GM12878 (cell line): ENCODE measurements around the gene NRBF2. TPM values are rescaled to one million over a fixed set of nuclear protein-coding genes. Genes with fewer than 3 reads are reported as not detected.

Experiments
- ATAC-seq: fragments of 200-7000 bp; cut with Tn5 transposase; 3 replicates; pipeline ENCODE4 v1.9.1; 2020; ENCODE audit warnings: mild to moderate bottlenecking, moderate library complexity
- BruUV-seq: library from RNA; stranded (reverse); fragments of 400-500 nt; replicated peaks from 2 replicates; lab custom pipeline; 2021; lab: Mats Ljungman, UMichigan
- CTCF ChIA-PET: fragments of 300-600 bp; sonication (Branson Sonifier 250); formaldehyde crosslinking; extraction: SDS; loops from one replicate; lab custom pipeline; 2021; ENCODE audit warnings: inconsistent platforms; lab: Yijun Ruan, JAX
- POLR2A ChIA-PET: fragments of 350-600 bp; formaldehyde crosslinking; extraction: SDS; loops from one replicate; lab custom pipeline; 2021; ENCODE audit warnings: inconsistent platforms; lab: Charles Lee
- RAD21 ChIA-PET: fragments of 300-600 bp; sonication (Branson Sonifier 250); formaldehyde crosslinking; loops from one replicate; lab custom pipeline; 2023; ENCODE audit warnings: antibody characterized with exemption; ENCODE audit not compliant: unreplicated experiment; lab: Charles Lee
- SMC1A ChIA-PET: fragments of 300-600 bp; sonication (Branson Sonifier 250); formaldehyde crosslinking; loops from one replicate; lab custom pipeline; 2023; ENCODE audit not compliant: unreplicated experiment, uncharacterized antibody; lab: Charles Lee
- DNase-seq: peaks from one replicate; pipeline ENCODE4 v3.0.0-alpha.2; 2011; ENCODE audit warnings: low read depth, low spot score
- FAIRE-seq: peaks from 3 replicates; lab custom pipeline; 2011; peaks lifted over from hg19 to GRCh38; lab: Jason Lieb, UNC
- H2AFZ ChIP-seq: 2 replicates; pipeline ENCODE4 v1.6.0; 2011; ENCODE audit warnings: low read depth, low read length, control low read depth; ENCODE audit not compliant: control insufficient read depth
- H3K27ac ChIP-seq: 2 replicates; pipeline ENCODE4 v1.5.1; 2011; ENCODE audit warnings: control low read depth; ENCODE audit not compliant: control insufficient read depth, insufficient read depth
- H3K27me3 ChIP-seq, 2 experiments: replicated peaks in 1 of 2; 2 replicates each; pipeline versions ENCODE4 v1.6.0 to v1.6.1; 2011; ENCODE audit warnings: low read length in 1 of 2; ENCODE audit not compliant: control insufficient read depth in 2 of 2, insufficient read depth in 2 of 2
- H3K36me3 ChIP-seq, 2 experiments: 2 replicates each; pipeline ENCODE4 v1.5.1; 2011; ENCODE audit warnings: low read length in 1 of 2; ENCODE audit not compliant: control insufficient read depth in 2 of 2, insufficient read depth in 2 of 2
- H3K4me1 ChIP-seq: 2 replicates; pipeline ENCODE4 v1.6.1; 2011; ENCODE audit warnings: mild to moderate bottlenecking, low read length, moderate library complexity, mixed read lengths; ENCODE audit not compliant: control insufficient read depth, insufficient read depth
- H3K4me2 ChIP-seq: 2 replicates; pipeline ENCODE4 v1.6.0; 2011; ENCODE audit warnings: control low read depth; ENCODE audit not compliant: control insufficient read depth, insufficient read depth
- H3K4me3 ChIP-seq: fragments of 200-600 bp; sonication (generic); 2 replicates; pipeline ENCODE4 v1.5.1; 2016
- H3K79me2 ChIP-seq: 2 replicates; pipeline ENCODE4 v1.6.0; 2011; ENCODE audit warnings: low read length; ENCODE audit not compliant: control insufficient read depth, insufficient read depth
- H3K9ac ChIP-seq: 2 replicates; pipeline ENCODE4 v1.8.0; 2011; ENCODE audit warnings: low read length, control low read depth, mixed read lengths; ENCODE audit not compliant: control insufficient read depth, insufficient read depth
- H3K9me3 ChIP-seq: replicated peaks from 3 replicates; pipeline ENCODE4 v1.5.1; 2011; ENCODE audit warnings: mild to moderate bottlenecking, low read length; ENCODE audit not compliant: control insufficient read depth, insufficient read depth
- H4K20me1 ChIP-seq: 2 replicates; pipeline ENCODE4 v1.6.0; 2011; ENCODE audit not compliant: control insufficient read depth, insufficient read depth
- CREM ChIP-seq: IDR thresholded peaks from 2 replicates; pipeline ENCODE4 v1.6.1; 2014; ENCODE audit warnings: antibody characterized with exemption, low read depth
- EP300 ChIP-seq, 2 experiments: fragments of 150-350 bp in 1 of 2; IDR thresholded peaks; 2 replicates each; pipeline ENCODE4 v1.6.1; 2011 to 2012; ENCODE audit warnings: low read depth in 2 of 2, low read length in 2 of 2, borderline replicate concordance in 1 of 2, improper control_type of control experiment in 1 of 2, inconsistent platforms in 1 of 2; ENCODE audit not compliant: control insufficient read depth in 1 of 2
- LARP7 ChIP-seq: fragments of 450-650 bp; IDR thresholded peaks from 2 replicates; pipeline ENCODE4 v1.6.1; 2017; ENCODE audit warnings: mild to moderate bottlenecking
- NFYB ChIP-seq: IDR thresholded peaks from 2 replicates; pipeline ENCODE4 v1.6.1; 2011; ENCODE audit warnings: low read depth, mild to moderate bottlenecking, low read length, improper control_type of control experiment, moderate library complexity; ENCODE audit not compliant: insufficient read depth
- PAX5 ChIP-seq: IDR thresholded peaks from 2 replicates; pipeline ENCODE4 v1.6.1; 2011; ENCODE audit warnings: low read depth, low read length, borderline replicate concordance
- SMARCA5 ChIP-seq: fragments of 450-650 bp; IDR thresholded peaks from 2 replicates; pipeline ENCODE4 v1.6.1; 2017; ENCODE audit warnings: mild to moderate bottlenecking
- SREBF2 ChIP-seq: IDR thresholded peaks from 2 replicates; pipeline ENCODE4 v1.6.1; 2012; ENCODE audit warnings: mild to moderate bottlenecking, low read length
- WGBS: methylation state at CpG from one replicate; pipeline ENCODE4 v1.1.6; 2016; ENCODE audit warnings: low lambda C conversion rate; ENCODE audit not compliant: insufficient replicate concordance, insufficient coverage; ENCODE audit errors: missing lambda C conversion rate; 5-methylcytosine and 5-hydroxymethylcytosine counted together
- in situ Hi-C: fragments of 300-500 bp; cut with MboI; formaldehyde crosslinking; loops from 9 replicates; pipeline ENCODE4 v1.14.3; 2018; ENCODE audit warnings: mixed read lengths
- intact Hi-C: fragments of 100-400 bp; cut with micrococcal nuclease; formaldehyde crosslinking; loops from one replicate; pipeline ENCODE4 v1.14.2; 2022; ENCODE audit not compliant: unreplicated experiment
- polyA plus RNA-seq, 11 experiments: library from polyadenylated mRNA; depleted of rRNA in 4 of 11; unstranded in 6 of 11; stranded (reverse) in 5 of 11; fragments of >200 nt; fragmentation: Nextera tagmentation in 4 of 11; fragmentation: Illumina TruSeq in 1 of 11; extraction: Ambion mirVana in 4 of 11; extraction: Trizol in 1 of 11; gene quantifications; 1 replicate in 1 of 11; 2 replicates in 10 of 11; pipeline versions ENCODE4 v1.2.1 to v1.2.3, GENCODE V29; 2011 to 2016; ENCODE audit warnings: inconsistent platforms in 2 of 11, missing spikeins in 2 of 11, low read depth in 1 of 11
- total RNA-seq, 4 experiments: library from RNA; depleted of rRNA in 3 of 4; stranded (reverse); fragments of >200 nt in 3 of 4; fragmentation: Illumina TruSeq in 1 of 4; extraction: Trizol in 1 of 4; gene quantifications; 2 replicates each; pipeline versions ENCODE4 v1.2.1 to v1.2.3, GENCODE V29; 2013 to 2021
- TF ChIP-seq, protein P1 (sequence below): IDR thresholded peaks from 2 replicates; pipeline ENCODE4 v1.6.1; 2011; ENCODE audit warnings: low read depth, low read length, improper control_type of control experiment, borderline replicate concordance

The NRBF2 gene
- total and polyA plus RNA-seq, 10 of the 15 experiments (the other 5 are each of a cell fraction or from before 2014, with no cell fraction given) = 17.8 to 39.8 (median 27.7) TPM

DNA sequence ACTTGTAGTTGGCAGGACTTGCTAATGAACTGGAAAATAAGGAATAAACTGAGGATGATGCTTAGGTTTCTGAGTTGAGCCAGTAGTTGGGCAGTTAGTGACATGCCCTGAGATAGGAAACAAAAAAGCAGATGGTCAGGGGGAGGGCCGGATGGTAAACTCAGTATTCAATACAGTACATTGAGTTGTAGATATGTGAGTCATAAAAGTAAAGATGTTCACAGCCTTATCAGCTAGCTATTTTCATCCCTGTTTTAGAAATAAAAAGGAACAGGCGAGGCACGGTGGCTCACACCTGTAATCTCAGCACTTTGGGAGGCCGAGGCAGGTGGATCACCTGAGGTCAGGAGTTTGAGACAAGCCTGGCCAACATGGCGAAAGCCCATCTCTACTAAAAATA lies 22.2 kb upstream of the NRBF2 start (continued):
- no peak for TF ChIP-seq CREM

DNA sequence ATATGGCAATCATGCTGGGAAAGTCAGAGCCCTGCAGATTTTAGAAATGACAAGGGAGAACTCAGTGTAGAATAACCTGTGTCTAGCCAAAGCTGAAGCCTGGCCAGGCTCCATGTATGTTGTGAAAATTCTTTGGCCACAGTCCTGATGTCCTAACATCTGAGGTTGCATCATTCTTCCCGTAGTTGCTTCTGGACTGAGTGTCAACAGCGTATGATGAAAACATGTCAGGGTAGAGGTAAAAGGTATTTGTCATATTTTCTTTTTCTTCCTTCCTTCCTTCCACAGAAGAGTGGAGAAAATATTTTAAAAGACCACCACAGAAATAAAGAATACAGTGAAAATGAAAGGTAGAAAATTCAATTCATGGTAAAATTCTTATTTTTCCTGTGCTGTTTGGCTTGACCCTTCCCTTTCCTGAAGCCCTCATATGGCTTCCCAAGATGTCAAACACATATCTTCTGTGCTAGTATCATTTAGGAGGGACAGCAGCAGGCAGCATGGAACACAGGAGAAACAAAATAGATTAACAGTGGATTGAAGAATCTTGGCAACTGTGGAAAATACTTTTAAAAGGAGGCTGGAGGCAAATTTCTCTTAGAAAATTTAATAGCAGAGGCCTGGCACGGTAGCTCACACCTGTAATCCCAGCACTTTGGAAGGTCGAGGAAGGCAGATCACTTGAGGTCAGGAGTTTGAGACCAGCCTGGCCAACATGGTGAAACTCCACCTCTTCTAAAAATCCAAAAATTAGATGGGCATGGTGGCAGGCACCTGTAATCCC lies 18.9 kb upstream of the NRBF2 start:
- Histone ChIP-seq H3K9me3 (no peaks in the 10 kb centered on the region; the same call in 2 of the 3 replicates), H3K9ac (no peak overlapping the region), H3K79me2 (no peaks in the 10 kb centered on the region), H3K4me1 (no peaks in the 10 kb centered on the region), H2AFZ (no peak overlapping the region), H3K36me3 (no peaks in the 10 kb centered on the region), H3K4me2 (no peak overlapping the region), H3K27me3 (no peaks in the 10 kb centered on the region), H4K20me1 (no peaks in the 10 kb centered on the region), H3K4me3 (no peak overlapping the region), H3K27ac (no peak overlapping the region)
- SMC1A ChIA-PET = no interaction called here
- no peak for DNase-seq
- ATAC-seq = no peak
- RAD21 ChIA-PET = no interaction called here
- POLR2A ChIA-PET = no interaction called here
- 49% methylated on average over 4 of the region's 4 CpGs for WGBS
- TF ChIP-seq EP300 (IDR thresholded peaks at IDR 0.05; ENCODE audit: borderline replicate concordance in 1 of 2, control insufficient read depth in 1 of 2, low read depth in 2 of 2, low read length in 2 of 2) = no peak
- no peak for TF ChIP-seq PAX5
- TF ChIP-seq, protein P1, sequence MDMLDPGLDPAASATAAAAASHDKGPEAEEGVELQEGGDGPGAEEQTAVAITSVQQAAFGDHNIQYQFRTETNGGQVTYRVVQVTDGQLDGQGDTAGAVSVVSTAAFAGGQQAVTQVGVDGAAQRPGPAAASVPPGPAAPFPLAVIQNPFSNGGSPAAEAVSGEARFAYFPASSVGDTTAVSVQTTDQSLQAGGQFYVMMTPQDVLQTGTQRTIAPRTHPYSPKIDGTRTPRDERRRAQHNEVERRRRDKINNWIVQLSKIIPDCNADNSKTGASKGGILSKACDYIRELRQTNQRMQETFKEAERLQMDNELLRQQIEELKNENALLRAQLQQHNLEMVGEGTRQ = no peak
- no peak for TF ChIP-seq LARP7
- TF ChIP-seq SMARCA5 = no peak
- no peak for TF ChIP-seq NFYB
- TF ChIP-seq SREBF2 = no peak
- CTCF ChIA-PET = interaction anchor here (1.4 kb wide), 1 partner anchor 44 kb away, joined by 3 read pairs; no protein-coding TSS in a partner anchor
- no peak for FAIRE-seq
- BruUV-seq = no TSS peak
- in situ Hi-C loops (no loop called here), intact Hi-C loops (no loop called here)
